ENCODE measurements around the gene FCHSD2. TPM values are rescaled to one million over a fixed set of nuclear protein-coding genes. Genes with fewer than 3 reads are reported as not detected.

FCHSD2 gene
- total RNA-seq, 2 donors from 2014 or later: 14.0 to 17.6 TPM

GRCh38 chr11:73156114-73156513 is 14.0 kb upstream of the FCHSD2 start:
- no peaks in the 10 kb centered on the region for H3K4me1 ChIP-seq (ENCODE audit: control insufficient read depth, insufficient read depth, low read length)
- H3K9me3 ChIP-seq (ENCODE audit: control insufficient read depth, low read length): no peaks in the 10 kb centered on the region
- no peak overlapping the region for H3K27ac ChIP-seq (ENCODE audit: low read depth, low read length)
- H3K4me3 ChIP-seq (ENCODE audit: low read length): no peak overlapping the region
- no peak overlapping the region for H3K9ac ChIP-seq (ENCODE audit: extremely low read depth, low read length, poor library complexity, severe bottlenecking)
- H3K27me3 ChIP-seq (ENCODE audit: control insufficient read depth, insufficient read depth, low read length, poor library complexity, severe bottlenecking): no peaks in the 10 kb centered on the region
- no peaks in the 10 kb centered on the region for H3K9me3 Mint-ChIP-seq
- peaks cover 5% of the 10 kb centered on the region for H3K4me1 Mint-ChIP-seq
- DNase-seq: no peak
- 82% methylated on average over 1 of the region's 1 CpG; no CpG with 5 or more reads in 1 of the 2 experiments for WGBS, 2 experiments (ENCODE audit: insufficient coverage in 1 of 2, insufficient read length in 1 of 2)
- no peaks in the 10 kb centered on the region for H3K36me3 ChIP-seq (ENCODE audit: control insufficient read depth, insufficient read depth, low read length)
- no peak for TF ChIP-seq CTCF (conservative IDR thresholded peaks at IDR 0.05)
- no peaks in the 10 kb centered on the region for H3K36me3 Mint-ChIP-seq (ENCODE audit: low read depth)
- no peaks in the 10 kb centered on the region for H3K27me3 Mint-ChIP-seq (ENCODE audit: insufficient read depth)
- H3K4me3 Mint-ChIP-seq: no peak overlapping the region
- no peak overlapping the region for H3K27ac Mint-ChIP-seq

- no peak overlapping the region for H3K27ac Mint-ChIP-seq
- Histone ChIP-seq H3K9ac (ENCODE audit: extremely low read depth, low read length, poor library complexity, severe bottlenecking) (no peak overlapping the region), H3K4me3 (ENCODE audit: low read length) (no peak overlapping the region), H3K4me1 (ENCODE audit: control insufficient read depth, insufficient read depth, low read length) (no peaks in the 10 kb centered on the region), H3K27ac (ENCODE audit: low read depth, low read length) (no peak overlapping the region), H3K9me3 (ENCODE audit: control insufficient read depth, low read length) (no peaks in the 10 kb centered on the region), H3K36me3 (ENCODE audit: control insufficient read depth, insufficient read depth, low read length) (no peaks in the 10 kb centered on the region), H3K27me3 (ENCODE audit: control insufficient read depth, insufficient read depth, low read length, poor library complexity, severe bottlenecking) (no peaks in the 10 kb centered on the region)
- no peaks in the 10 kb centered on the region for H3K9me3 Mint-ChIP-seq
- TF ChIP-seq CTCF (conservative IDR thresholded peaks at IDR 0.05): no peak
- no peaks in the 10 kb centered on the region for H3K27me3 Mint-ChIP-seq (ENCODE audit: insufficient read depth)
- WGBS, 2 experiments (ENCODE audit: insufficient coverage in 1 of 2, insufficient read length in 1 of 2): 92 to 93% methylated on average over 4 of the region's 4 CpGs
- no peak overlapping the region for H3K4me3 Mint-ChIP-seq
- no peak for DNase-seq
- H3K36me3 Mint-ChIP-seq (ENCODE audit: low read depth): no peaks in the 10 kb centered on the region
- H3K4me1 Mint-ChIP-seq: peaks cover 5% of the 10 kb centered on the region
Measured at GRCh38 chr11:73155102-73155501, 13.0 kb upstream of the FCHSD2 start.

GRCh38 chr11:73154178-73154577 is 12.1 kb upstream of the FCHSD2 start:
- H3K27me3 Mint-ChIP-seq (ENCODE audit: insufficient read depth): no peaks in the 10 kb centered on the region
- no peaks in the 10 kb centered on the region for H3K4me1 ChIP-seq (ENCODE audit: control insufficient read depth, insufficient read depth, low read length)
- H3K4me1 Mint-ChIP-seq: no peaks in the 10 kb centered on the region
- H3K36me3 Mint-ChIP-seq (ENCODE audit: low read depth): no peaks in the 10 kb centered on the region
- no peaks in the 10 kb centered on the region for H3K9me3 Mint-ChIP-seq
- DNase-seq: peak; percentile 10
- no peak overlapping the region for H3K4me3 ChIP-seq (ENCODE audit: low read length)
- no peak overlapping the region for H3K27ac Mint-ChIP-seq
- H3K9ac ChIP-seq (ENCODE audit: extremely low read depth, low read length, poor library complexity, severe bottlenecking): no peak overlapping the region
- no peak for TF ChIP-seq CTCF (conservative IDR thresholded peaks at IDR 0.05)
- WGBS, 2 experiments (ENCODE audit: insufficient coverage in 1 of 2, insufficient read length in 1 of 2): 86 to 94% methylated on average over 1 to 3 of the region's 3 CpGs
- no peaks in the 10 kb centered on the region for H3K27me3 ChIP-seq (ENCODE audit: control insufficient read depth, insufficient read depth, low read length, poor library complexity, severe bottlenecking)
- H3K9me3 ChIP-seq (ENCODE audit: control insufficient read depth, low read length): no peaks in the 10 kb centered on the region
- no peak overlapping the region for H3K4me3 Mint-ChIP-seq
- H3K27ac ChIP-seq (ENCODE audit: low read depth, low read length): no peak overlapping the region
- no peaks in the 10 kb centered on the region for H3K36me3 ChIP-seq (ENCODE audit: control insufficient read depth, insufficient read depth, low read length)
